22Rv1 (cell line): ENCODE data around the gene MUTYH.

Source experiments
- H3K27ac ChIP-seq: fragments of 450-650 bp; 2 replicates; pipeline ENCODE4 v1.5.1; 2017
- ZFX ChIP-seq: fragments of 450-650 bp; IDR thresholded peaks from 2 replicates; pipeline ENCODE4 v1.6.1; 2017; ENCODE audit warnings: antibody characterized with exemption, borderline replicate concordance
- TF ChIP-seq, protein P1 (sequence below): fragments of 450-650 bp; IDR thresholded peaks from 2 replicates; pipeline ENCODE4 v1.5.1; 2017; ENCODE audit warnings: mild to moderate bottlenecking

Gene MUTYH

DNA sequence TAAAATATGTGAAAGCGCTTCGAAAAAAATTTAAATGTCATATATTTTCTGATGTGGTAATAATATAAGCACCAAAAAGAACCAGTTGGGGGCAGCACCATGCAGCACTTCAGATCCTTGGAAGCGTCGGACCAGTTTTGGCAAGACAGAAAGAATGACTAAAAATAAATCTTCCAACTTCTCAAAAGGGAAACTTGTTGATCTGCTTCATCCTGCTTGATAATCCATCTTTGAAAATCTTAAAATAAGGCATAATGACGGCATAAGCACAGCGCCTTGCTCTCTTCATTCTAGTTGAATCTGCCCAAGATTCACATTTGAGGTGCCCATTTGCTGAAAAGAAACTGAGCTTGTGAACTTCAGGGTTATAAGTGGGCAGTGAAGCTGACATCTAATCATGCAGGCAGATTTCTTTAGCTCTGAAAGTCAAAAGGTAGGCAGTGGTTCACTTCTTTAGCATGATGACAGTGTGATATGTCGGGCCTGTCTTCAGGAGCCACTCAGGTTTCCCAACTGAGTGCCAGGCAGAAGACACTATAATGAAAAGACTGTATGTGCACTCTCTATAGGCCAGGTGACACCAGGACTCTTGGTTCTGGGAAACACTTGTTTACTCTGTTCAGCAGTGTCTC, 19.8 kb upstream of the MUTYH start:
- TF ChIP-seq ZFX = no peak
- TF ChIP-seq, protein P1, sequence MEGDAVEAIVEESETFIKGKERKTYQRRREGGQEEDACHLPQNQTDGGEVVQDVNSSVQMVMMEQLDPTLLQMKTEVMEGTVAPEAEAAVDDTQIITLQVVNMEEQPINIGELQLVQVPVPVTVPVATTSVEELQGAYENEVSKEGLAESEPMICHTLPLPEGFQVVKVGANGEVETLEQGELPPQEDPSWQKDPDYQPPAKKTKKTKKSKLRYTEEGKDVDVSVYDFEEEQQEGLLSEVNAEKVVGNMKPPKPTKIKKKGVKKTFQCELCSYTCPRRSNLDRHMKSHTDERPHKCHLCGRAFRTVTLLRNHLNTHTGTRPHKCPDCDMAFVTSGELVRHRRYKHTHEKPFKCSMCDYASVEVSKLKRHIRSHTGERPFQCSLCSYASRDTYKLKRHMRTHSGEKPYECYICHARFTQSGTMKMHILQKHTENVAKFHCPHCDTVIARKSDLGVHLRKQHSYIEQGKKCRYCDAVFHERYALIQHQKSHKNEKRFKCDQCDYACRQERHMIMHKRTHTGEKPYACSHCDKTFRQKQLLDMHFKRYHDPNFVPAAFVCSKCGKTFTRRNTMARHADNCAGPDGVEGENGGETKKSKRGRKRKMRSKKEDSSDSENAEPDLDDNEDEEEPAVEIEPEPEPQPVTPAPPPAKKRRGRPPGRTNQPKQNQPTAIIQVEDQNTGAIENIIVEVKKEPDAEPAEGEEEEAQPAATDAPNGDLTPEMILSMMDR = peak; percentile 82
- H3K27ac ChIP-seq = no peak overlapping the region

DNA sequence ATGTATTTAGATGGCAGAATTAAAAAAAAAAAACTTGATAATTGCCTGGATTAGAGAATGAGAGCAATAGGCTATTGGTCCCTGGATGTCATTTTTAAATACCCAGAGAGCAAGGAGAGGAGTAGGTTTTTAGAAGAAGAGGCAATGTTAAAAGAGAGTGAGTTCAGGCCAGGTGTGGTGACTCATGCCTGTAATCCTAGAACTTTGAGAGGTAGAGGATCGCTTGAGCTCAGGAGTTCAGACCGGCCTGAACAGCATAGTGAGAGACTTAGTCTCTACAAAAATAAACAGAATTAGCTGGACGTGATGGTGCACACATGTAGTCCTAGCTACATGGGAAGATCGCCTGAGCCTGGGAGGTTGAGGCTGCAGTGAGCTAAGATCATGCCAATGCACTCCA, 15.9 kb upstream of the MUTYH start:
- TF ChIP-seq ZFX = no peak
- TF ChIP-seq, protein P1 = no peak
- no peak overlapping the region for H3K27ac ChIP-seq

DNA sequence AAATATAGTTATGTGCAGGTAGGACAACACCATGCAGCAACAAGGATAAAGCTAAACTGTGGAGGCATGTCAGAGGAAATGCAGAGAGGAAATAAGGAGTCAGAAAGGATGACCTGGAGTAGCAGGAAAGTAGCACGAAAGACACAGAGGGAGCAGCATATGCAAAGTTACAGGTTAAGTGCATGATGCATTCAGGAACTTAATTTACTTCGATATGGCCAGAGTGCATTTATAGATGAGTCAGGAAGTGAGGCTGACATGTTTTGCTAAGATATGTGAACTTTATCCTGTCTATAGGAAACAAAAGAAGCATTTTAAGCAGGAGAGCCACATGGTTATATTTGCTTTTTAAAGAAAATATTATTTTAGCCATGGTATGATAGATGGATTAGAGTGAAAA, 15.4 kb upstream of the MUTYH start:
- TF ChIP-seq ZFX = no peak
- TF ChIP-seq, protein P1 = no peak
- H3K27ac ChIP-seq = no peak overlapping the region

DNA sequence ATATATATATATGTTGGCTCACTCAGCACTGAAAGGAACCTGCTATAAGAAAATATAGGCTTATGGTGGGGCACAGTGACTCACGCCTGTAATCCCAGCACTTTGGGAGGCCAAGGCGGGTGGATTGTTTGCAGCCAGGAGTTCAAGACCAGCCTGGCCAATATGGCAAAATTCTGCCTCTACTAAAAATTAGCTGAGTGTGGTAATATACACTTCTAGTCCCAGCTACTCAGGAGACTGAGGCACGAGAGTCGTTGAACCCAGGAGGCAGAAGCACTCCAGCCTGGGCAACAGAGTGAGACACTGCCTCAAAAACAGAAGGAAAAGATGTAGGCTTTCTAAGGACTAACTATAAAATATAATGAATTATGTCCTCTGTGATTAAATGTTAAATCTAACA, 14.6 kb upstream of the MUTYH start:
- TF ChIP-seq ZFX = no peak
- TF ChIP-seq, protein P1 = no peak
- no peak overlapping the region for H3K27ac ChIP-seq

DNA sequence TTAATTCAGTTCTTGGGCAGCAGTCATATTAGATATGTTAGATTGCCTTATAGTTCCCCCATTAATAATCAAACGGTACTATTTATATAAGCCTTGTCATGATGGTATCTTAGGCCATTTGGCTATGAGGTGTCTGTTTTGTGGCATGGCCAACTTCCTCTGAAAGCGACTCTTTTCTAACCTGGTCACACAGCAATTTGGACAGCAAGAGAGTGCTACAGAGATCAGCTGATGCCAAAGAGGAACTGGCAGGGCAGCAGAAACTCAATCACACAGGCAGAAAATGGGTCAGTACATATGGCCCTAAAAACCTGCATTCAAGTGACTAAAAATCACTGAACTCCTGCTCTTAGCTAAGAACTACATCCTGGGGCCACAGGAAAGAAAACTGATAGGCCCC, 13.4 kb upstream of the MUTYH start:
- TF ChIP-seq, protein P1 = no peak
- no peak for TF ChIP-seq ZFX
- H3K27ac ChIP-seq = no peak overlapping the region

DNA sequence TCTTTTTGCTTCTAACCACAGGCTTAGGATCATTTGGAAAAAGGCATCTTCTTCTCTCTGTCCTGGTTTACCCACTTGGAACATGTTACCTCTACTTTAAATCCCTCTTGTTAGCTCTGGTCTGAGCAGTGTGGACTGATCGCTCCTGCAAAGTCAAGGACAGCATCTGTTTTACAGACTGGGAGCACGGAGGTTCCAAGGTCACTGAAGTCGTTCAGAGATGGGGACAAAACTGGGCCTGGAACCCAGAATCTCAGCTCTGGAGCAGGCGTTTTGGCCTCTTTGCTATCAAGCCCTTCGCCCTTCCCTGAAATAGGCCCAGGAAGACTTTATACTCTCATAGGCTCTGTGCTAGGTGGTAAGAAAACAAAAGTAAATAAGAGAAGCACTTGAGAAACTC, 11.3 kb upstream of the MUTYH start:
- no peak overlapping the region for H3K27ac ChIP-seq
- TF ChIP-seq, protein P1 = no peak
- no peak for TF ChIP-seq ZFX

DNA sequence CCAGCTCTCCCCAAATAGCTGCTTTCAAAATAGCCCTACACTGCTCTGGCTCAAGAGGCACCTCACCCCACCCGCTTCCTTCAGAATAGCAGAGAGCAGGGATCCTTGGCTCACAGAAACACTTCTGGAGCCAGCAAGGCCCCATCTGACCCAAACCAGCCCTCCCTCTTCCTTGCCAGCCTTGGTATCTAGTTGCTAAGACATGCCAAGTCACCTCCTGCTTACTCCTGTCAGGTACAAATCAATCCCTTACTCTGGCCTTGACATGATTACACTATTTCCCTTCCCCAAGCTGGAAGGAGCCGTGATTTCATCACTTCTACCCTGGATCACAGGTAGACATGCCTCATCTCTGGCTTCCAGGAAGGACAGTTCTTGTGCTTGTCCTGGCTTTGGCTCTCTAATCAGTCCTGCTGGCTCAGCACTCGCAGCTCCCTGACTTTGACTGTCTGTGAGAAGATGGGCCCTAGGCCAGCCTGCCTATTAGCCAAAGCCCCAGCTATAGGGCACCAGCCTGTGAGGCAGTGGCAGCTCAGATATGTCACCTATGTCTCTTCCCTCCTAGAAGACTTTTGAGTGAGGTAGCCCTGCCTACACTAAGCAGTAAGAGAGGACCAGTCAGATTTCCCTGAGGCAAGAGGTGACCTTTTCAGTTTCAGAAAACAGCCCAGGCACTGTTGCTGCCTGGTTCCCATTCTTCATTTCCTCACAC, 8.9 kb upstream of the MUTYH start:
- TF ChIP-seq, protein P1 = no peak
- TF ChIP-seq ZFX = no peak

More for the DNA sequence above, 8.9 kb upstream of the MUTYH start:
- H3K27ac ChIP-seq = peak overlapping the region; percentile 78
